Measurements from ENCODE around the gene IL34.
A peak's percentile ranks its signal among the peaks of the same experiment; 100 is the strongest.

The IL34 gene

GRCh38 chr16:70652322-70652721, 6.0 kb downstream of the IL34 start:
- DNase-seq (ENCODE audit: low spot score), result no peak
- no peak for TF ChIP-seq CTCF (IDR thresholded peaks at IDR 0.05; ENCODE audit: borderline replicate concordance, control extremely low read depth, extremely low read depth, insufficient read depth, missing control alignments)
- in situ Hi-C loops (cut with MboI; ENCODE audit: low sequenced_read_pairs, unreplicated experiment), result no loop called here

GRCh38 chr16:70653406-70653805, 7.0 kb downstream of the IL34 start:
- no peak for TF ChIP-seq CTCF (IDR thresholded peaks at IDR 0.05; ENCODE audit: borderline replicate concordance, control extremely low read depth, extremely low read depth, insufficient read depth, missing control alignments)
- in situ Hi-C loops (cut with MboI; ENCODE audit: low sequenced_read_pairs, unreplicated experiment), result no loop called here
- no peak for DNase-seq (ENCODE audit: low spot score)

GRCh38 chr16:70653809-70654771, 7.7 kb downstream of the IL34 start:
- DNase-seq (ENCODE audit: low spot score), result peak; percentile 83
- in situ Hi-C loops (cut with MboI; ENCODE audit: low sequenced_read_pairs, unreplicated experiment), result no loop called here
- TF ChIP-seq CTCF (IDR thresholded peaks at IDR 0.05; ENCODE audit: borderline replicate concordance, control extremely low read depth, extremely low read depth, insufficient read depth, missing control alignments), result peak; percentile 77

- DNase-seq (ENCODE audit: low spot score), result no peak
- in situ Hi-C loops (cut with MboI; ENCODE audit: low sequenced_read_pairs, unreplicated experiment), result no loop called here
- TF ChIP-seq CTCF (IDR thresholded peaks at IDR 0.05; ENCODE audit: borderline replicate concordance, control extremely low read depth, extremely low read depth, insufficient read depth, missing control alignments), result no peak
These were observed 9.8 kb downstream of the IL34 start for GRCh38 chr16:70656065-70656711.

- no peak for TF ChIP-seq CTCF (IDR thresholded peaks at IDR 0.05; ENCODE audit: borderline replicate concordance, control extremely low read depth, extremely low read depth, insufficient read depth, missing control alignments)
- in situ Hi-C loops (cut with MboI; ENCODE audit: low sequenced_read_pairs, unreplicated experiment), result no loop called here
- no peak for DNase-seq (ENCODE audit: low spot score)
These were observed 10.4 kb downstream of the IL34 start for GRCh38 chr16:70656712-70657263.

GRCh38 chr16:70657956-70658355, 11.6 kb downstream of the IL34 start:
- in situ Hi-C loops (cut with MboI; ENCODE audit: low sequenced_read_pairs, unreplicated experiment), result no loop called here
- TF ChIP-seq CTCF (IDR thresholded peaks at IDR 0.05; ENCODE audit: borderline replicate concordance, control extremely low read depth, extremely low read depth, insufficient read depth, missing control alignments), result no peak
- no peak for DNase-seq (ENCODE audit: low spot score)

All from GM13976 (cell line).